HG03045 (cell line): ENCODE data around the gene PRAME.
"Not testable (repeated sequence)": the region's sequence is repeated elsewhere in the genome, so short reads cannot be mapped to it uniquely, and the experiment has no call there.

Experiments used
- ATAC-seq: cut with Tn5 transposase; IDR thresholded peaks from one replicate; pipeline ENCODE4 v1.9.1; 2021; ENCODE audit warnings: mild to moderate bottlenecking, moderate library complexity; ENCODE audit not compliant: unreplicated experiment

The PRAME gene

DNA sequence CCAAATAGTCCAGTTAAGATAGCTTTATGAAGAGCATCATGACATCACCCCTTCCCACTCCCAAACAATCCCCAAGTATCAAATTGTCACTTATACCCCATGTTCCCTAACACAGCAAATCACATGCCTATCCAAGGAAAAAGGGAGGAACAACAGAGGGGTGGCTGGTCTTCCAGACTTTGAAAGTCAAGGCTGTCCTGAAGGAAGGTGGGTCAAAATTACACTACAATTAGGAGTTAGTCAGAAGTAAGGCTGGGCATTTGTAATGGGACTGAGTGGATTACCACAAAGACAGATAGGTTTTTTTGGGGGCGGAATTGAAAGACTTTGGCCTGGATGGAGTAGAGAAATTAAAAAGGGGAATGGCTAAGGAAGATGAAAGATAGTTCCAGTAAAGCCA is 5.9 kb downstream of the PRAME start:
- ATAC-seq = no peak

DNA sequence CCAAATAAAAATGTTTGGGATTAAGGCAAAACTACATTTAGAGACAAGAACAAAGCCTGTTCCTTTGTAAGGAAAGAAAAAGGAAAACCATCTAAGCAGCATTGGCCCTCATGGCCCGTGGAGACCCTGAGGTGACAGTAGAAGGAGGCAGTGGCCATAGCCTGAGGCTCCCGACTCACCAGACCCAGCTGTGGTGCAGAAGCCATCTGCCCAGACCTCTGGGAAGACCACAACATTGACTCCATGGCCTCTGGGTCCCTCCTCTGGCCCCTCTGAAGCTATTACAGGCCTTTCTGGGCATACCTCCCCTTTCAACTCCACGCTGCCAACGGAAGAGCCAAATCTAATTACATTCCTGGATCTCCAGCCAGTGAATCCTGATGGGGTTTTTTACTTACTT is 6.4 kb downstream of the PRAME start:
- no peak for ATAC-seq

DNA sequence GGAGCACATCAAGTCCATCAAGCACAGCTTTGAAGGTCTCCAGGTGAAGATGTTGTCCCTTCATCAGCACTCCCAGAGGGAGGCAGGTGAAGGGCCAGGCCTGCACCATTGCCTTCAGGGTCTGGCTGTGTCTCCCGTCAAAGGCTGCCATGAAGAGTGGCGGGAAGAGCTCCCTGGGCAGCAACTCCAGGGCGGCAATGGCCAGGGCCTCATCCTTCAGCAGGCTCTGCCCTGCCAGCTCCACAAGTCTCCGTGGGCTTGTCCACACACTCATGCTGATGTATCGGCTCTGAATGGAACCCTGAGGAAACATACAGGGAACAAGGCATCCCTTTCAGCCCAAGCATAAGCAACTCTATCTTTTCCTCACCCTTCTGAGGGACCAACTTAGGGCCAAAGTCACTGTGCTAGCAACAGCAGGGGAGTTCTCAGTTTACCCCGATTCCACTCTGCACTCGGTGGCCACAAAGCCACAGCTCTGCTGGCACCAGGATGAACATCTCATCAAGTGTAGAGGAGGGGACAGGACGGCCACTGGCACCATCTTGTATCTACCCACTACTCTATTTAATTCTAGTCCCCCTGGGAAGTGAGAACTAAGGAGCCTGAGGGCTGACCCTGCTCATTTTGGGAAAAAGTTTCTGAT is 8.2 kb downstream of the PRAME start:
- ATAC-seq = no peak

DNA sequence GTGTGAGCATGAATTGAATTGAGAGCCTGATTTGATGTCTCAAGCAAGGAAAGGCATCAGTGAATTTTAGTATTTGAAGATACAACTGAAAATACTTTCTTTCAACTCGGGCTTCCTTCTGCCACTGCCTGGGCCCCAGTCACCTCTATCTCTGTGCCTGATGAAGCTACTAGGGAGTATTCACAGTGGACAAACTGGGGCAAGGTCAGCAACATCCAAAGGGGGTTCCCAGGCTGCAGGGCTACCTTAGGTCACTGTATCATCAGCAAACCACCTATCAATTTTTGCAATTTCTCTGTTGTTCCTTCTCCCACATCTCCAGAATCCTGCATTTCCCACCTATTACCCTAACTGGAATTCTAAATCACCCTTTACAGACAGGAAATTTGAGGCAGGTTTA is 10.2 kb downstream of the PRAME start:
- ATAC-seq = no peak

DNA sequence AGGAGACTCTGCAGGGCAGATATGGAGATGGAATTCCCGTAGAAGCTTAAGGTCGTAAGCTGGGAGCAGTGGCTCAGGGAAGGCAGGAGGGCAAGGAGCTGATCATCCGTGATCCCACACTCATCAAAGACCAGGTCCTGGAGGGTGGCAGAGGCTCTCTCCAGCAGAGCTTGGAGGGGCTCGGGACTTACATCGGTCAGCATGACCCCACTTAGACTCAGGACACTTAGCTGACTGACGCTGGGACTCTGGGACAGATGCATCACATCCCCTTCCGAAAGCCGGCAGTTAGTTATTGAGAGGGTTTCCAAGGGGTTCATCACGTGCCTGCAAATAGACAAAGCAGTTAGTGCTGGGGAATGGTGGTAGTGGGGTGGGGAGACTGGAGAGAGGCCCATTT is 10.7 kb downstream of the PRAME start:
- no peak for ATAC-seq

DNA sequence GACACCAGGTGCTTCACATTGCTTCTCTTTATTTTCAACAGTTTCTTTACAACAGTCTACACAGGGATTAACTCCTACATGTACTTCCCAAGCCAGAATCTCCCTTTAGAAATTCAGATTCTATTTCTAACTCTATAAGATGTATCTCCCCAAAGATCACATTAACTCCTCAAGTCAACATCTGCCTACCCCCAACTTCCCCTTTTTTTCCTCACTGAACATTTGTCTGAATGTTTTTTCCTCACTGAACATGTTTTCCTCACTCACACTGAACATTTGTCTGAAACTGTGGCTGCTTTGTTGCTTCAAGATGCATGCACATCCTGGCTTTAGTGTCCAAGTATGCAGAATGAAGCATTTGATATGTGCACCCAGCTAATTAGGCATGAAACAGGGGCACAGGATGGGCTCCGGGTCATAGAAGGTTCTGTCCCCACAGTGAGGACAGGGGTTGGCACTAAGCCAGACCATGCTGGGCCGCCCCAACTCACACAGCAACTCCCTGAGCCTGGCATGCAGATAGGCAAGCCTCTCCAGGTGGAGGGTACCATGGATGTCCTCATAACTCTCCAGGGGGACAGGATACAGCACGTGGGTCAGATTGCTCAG is 11.3 kb downstream of the PRAME start:
- no peak for ATAC-seq

DNA sequence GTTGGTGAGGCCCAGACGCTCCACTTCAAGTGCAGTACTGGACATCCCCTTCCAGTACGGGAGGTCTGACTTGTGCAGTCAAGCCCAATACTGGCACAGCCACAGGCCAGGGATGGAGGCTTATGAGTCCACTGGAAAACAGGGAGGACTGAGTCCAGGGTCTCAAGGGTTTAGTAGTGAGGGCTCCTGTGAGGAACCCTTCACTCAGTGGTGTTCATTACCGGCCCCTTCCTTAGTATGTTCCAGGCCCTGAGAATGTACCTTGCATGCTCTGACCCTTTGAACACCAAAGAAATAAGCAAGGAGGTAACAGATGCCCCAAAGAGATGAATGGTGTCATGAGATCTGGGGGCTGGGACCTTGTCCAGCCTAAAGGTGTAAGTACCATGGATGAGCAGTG is 11.8 kb downstream of the PRAME start:
- no peak for ATAC-seq

DNA sequence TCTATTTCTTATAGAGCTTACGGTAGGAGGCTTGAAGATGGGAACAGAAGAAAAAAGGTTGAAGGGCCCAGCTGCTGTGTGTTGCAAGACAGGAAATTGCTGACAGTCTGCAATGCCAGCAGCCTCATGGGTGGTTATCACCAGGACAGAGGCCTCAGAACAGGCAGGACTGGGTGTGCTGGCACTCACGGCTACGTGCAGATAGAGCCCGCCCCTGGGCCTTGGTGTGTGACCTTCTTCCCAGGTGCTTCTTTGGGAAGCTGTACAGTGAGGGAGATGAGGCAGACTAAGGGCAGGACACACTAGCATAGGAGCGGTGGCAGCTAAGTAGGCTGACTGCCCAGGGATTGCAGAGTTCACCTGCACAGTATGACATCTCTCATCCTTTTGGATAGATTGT is 12.6 kb downstream of the PRAME start:
- no peak for ATAC-seq

DNA sequence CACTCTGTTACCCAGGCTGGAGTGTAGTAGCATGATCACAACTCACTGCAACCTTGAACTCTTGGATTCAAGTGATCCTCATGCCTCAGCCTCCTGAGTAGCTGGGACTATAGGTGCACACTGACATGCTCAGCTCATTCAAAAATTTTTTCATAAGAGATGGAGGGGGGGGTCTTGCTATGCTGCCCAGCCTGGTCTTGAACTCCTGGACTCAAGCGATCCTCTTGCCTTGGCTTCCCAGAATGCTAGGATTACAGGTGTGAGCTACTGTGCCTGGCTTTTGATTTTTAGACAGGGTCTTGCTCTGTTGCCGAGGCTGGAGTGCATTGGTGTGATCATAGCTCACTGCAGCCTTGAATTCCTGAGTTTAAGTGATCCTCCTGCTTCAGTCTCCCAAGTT is 14.0 kb downstream of the PRAME start:
- no peak for ATAC-seq

DNA sequence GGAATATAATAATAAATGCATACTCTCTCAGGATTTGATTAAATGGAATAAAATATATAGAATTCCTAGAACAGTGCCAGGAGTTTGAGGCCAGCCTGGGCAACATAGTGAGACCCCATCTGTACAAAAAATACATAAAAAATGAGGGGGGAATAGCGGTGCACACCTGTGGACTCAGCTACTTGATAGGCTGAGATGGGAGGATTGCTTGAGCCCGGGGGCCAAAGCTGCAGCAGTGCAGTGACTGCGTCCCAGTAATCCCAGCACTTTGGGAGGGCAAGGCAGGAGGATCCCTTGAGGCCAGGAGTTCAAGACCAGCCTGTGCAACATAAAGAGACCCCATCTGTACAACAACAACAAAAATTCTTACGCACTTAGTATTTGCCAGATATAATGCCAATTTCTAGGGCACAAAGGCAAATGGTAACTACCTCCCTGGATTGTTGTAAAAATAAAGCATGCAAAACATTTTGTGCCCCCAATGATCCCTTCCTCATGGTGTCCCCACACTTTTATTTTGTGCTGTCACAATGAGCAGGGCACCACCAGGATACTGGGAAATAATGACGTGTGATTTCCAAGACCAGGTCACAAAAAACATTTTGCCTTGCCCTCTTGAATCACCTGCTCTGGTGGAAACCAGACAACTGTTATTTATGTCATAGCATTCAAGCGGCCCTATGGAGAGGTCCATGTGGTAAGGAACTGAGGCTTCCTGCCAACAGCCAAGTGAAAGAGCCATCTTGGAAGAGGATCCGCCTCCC is 20.7 kb downstream of the PRAME start:
- ATAC-seq = no peak

DNA sequence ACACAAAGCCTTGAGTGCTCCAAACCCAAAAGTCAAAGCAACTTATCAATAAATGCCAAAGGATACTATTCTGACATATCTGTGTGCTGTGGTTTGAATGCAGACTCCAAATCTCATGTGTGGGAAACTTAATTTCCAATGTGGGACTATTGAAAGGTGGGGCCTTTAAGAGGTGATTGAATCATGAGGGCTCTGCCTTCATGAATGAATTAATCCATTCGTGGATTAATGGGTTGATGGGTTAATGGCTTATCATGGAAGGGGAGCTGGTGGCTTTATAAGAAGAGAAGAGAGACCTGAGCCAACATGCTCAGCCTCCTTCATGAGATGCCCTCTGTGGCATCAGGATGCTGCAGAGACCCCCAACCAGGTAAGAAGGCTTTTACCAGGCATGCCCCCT is 22.1 kb downstream of the PRAME start:
- no peak for ATAC-seq

DNA sequence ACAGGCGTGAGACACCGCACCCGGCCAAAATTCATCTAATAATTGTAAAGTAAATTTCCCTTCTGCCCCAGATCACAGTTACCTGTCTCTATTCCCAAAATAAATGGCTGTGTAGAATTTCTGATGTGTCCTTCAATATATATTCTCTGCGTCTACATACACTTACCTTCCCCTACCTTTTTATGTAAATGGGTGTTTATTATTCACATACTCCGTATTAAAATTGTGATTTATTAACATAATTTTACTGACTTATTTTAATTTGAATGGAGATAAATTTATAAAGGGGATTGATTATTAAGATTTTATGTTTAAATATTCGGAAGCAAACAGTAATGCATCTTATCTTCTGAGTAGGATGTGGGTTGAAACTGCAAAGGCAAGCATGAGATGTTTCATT is 22.6 kb downstream of the PRAME start:
- no peak for ATAC-seq

DNA sequence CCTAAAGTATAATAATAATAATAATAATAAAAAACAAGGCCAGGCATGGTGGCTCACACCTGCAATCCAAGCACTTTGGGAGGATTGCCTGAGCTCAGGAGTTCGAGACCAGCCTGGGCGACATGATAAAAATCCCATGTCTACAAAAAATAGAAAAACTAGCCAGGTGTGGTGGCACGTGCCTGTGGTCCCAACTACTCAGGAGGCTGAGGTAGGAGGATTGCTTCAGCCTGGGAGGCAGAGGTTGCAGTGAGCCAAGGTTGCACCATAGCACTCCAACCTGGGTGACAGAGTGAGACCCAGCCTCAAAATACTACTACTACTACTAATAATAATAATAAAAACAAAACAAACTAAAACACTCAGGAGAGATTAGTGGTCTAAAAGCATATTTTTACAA is 23.4 kb downstream of the PRAME start:
- ATAC-seq = no peak

DNA sequence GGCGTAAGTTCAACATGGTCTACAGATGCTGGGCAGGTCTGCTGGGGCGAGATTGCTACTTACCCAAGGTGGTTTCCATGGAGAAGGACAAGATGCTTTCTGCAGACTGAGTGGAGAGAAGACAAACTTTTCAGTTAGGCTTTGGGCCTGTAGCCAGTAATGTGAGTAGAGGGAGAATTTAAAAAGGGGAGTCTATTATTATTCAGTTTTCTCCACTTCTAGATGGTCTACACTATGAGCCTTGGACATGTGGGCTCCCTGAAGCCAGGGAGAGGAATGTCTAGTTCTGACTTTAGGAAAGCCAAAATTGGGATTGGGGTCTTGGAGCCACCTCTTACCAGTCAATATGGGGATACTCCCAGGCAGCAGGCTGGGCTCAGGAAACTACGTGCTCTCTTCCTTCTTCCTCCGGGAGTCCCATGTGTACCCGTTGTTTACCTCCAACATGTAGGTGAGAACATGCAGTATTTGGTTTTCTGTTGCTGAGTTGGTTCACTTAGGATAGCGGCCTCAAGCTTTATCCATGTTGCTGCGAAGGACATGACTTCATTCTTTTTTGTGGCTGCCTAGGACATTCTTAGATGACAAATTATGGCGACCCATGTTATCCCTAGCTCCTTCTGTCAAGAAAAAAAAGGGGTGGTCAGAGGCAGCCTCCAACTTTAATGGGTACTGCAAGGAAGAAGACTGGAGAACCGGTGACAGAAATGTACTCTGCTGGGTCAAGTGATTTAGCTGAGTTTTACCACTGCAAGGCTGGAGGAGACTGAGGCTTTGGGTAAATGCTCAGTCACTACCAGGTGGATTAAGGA is 24.3 kb downstream of the PRAME start:
- no peak for ATAC-seq

DNA sequence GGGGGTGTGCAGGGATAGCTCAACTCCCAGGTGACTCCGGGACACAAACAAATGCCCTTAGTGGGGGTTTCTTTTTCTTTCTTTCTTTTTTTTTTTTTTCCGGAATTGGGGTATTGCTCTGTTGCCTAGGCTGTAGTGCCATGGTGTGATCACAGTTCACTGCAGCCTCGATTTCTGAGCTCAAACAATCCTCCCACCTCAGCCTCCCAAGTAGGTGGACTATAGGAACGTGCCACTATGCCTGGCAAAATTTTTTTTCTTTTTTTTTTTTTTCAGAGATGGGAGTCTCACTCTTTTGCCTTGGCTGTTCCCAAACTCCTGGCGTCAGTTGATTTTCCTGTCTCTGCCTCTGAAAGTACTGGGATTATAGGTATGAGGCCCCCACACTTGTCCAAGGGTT is 25.2 kb downstream of the PRAME start:
- no peak for ATAC-seq

DNA sequence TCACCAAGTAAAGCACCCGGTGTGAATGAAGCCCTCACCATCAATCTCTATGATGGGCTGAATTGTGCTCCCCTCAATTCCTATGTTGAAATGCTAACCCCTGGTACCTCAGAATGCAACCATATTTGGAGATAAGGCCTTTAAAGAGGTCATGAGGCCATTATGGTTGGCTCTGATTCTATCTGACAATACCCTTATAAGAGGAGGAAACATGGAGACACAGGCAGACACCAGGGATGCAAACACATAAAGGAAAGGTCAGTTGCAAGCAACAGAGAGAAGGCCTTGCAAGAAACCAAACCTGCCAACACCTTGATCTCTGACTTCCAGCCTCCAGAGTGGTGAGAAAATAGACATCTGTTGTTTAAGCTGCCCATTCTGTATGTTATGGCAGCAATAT is 25.6 kb downstream of the PRAME start:
- ATAC-seq = no peak

DNA sequence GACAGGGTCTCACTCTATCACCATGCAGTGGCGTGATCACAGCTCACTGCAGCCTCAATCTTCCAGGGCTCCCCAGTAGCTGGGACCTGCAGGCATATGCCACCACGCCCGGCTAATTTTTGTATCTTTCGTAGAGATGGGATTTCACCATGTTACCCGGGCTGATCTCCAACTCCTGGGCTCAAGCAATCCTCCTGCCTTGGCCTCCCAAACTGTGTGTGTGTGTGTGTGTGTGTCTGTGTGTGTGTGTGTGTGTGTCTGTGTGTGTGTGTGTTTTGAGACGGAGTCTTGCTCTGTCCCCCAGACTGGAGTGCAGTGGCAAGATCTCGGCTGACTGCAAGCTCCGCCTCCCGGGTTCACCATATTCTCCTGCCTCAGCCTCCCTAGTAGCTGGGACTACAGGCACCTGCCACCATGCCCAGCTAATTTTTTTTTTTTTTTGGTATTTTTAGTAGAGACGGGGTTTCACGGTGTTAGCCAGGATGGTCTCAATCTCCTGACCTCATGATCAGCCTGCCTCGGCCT is 26.5 kb downstream of the PRAME start:
- ATAC-seq = not testable (repeated sequence)

DNA sequence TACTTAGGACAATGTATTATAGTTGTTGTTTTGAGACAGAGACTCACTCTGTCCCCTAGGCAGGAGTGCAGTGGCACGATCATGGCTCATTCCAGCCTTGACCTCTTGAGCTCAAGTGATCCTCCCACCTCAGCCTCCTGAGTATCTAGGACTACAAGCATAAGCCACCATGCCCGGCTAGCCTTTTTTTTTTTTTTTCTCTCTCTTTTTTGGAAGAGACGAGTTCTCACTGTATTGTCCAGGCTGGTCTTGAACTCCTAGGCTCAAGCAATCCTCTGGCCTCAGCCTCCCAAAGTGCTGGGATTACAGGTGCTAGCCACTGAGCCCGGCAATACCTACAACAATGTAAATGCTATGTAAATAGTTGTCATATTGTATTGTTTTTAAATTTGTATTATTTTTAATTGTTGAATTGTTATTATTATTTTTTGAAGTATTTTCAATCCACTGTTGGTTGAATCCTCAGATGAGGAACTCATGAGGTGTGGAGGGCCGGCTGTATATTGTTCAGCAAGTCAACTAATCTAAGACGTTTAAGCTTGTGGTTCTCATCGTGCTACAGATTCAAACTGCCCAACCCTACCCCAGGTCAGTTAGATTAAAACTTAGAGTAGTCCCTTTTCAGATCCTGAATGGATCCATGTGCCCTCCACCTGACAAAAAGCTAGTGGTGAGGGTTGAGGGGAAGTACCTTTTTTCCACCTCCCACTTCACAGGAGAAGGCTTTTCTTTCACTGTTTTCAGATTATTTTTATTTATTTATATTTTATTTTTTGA is 27.1 kb downstream of the PRAME start:
- ATAC-seq = no peak

DNA sequence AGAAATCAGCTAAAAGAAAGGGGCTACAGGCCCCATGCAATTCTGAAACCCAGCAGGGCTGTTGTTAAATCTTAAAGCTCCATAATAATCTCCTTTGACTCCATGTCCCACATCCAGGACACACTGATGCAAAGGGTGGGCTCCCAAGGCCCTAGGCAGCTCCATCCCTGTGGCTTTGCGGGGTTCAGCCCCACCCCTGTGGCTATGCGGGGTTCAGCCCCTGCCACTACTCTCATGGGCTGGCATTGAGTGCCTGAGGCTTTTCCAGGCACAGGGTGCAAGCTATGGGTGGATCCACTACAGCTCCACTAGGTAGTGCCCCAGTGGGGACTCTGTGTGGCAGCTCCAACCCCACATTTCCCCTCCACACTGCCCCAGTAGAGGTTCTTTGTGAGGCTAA is 30.3 kb downstream of the PRAME start:
- no peak for ATAC-seq

DNA sequence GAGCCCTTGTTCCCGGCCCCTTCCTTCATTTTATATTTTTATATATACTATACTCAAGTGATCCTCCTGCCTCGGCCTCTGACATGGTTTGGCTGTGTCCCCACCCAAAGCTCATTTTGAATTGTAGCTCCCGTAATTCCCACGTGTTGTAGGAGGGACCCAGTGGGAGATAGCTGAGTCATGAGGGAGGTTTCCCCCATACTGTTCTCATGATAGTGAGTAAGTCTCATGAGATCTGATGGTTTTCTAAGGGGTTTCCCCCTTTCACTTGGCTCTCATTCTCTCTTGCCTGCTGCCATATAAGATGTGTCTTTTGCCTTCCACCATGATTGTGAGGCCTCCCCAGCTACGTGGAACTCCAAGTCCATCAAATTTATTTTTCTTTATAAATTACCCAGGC is 31.8 kb downstream of the PRAME start:
- no peak for ATAC-seq
